Daoy (cell line): Measurements from ENCODE around the gene CCDC68. TPM values are rescaled to one million over a fixed set of nuclear protein-coding genes. Genes with fewer than 3 reads are reported as not detected.
"Not testable (repeated sequence)": the region's sequence is repeated elsewhere in the genome, so short reads cannot be mapped to it uniquely, and the experiment has no call there.

Experiments
- DNase-seq: peaks from one replicate; pipeline ENCODE4 v3.0.0-alpha.2; 2015; ENCODE audit warnings: low read depth
- total RNA-seq: library from RNA; depleted of rRNA; stranded (reverse); fragments of >200 nt; shearing (Covaris generic); gene quantifications from 2 replicates; pipeline ENCODE4 v1.2.3, GENCODE V29; 2014; rRNA removed

CCDC68 gene
- total RNA-seq, 1 experiment from 2014 or later = 3.5 TPM

- no peak for DNase-seq
These were observed 82.2 kb downstream of the CCDC68 start for GRCh38 chr18:54877076-54877475.

GRCh38 chr18:54875063-54875462 is 84.2 kb downstream of the CCDC68 start:
- no peak for DNase-seq

- DNase-seq = no peak
These were observed 85.4 kb downstream of the CCDC68 start for GRCh38 chr18:54873884-54874255.

GRCh38 chr18:54872681-54873080 is 86.6 kb downstream of the CCDC68 start:
- no peak for DNase-seq

GRCh38 chr18:54871231-54871630 is 88.0 kb downstream of the CCDC68 start:
- DNase-seq = no peak

GRCh38 chr18:54867131-54867530 is 92.1 kb downstream of the CCDC68 start:
- DNase-seq = no peak

- no peak for DNase-seq
These were observed 98.3 kb downstream of the CCDC68 start for GRCh38 chr18:54860941-54861340.

- DNase-seq = no peak
These were observed 99.4 kb downstream of the CCDC68 start for GRCh38 chr18:54859667-54860421.

- DNase-seq = no peak
These were observed 101.8 kb downstream of the CCDC68 start for GRCh38 chr18:54857499-54857898.

- DNase-seq = no peak
These were observed 103.1 kb downstream of the CCDC68 start for GRCh38 chr18:54856105-54856646.

GRCh38 chr18:54855050-54855449 is 104.2 kb downstream of the CCDC68 start:
- not testable (repeated sequence) for DNase-seq

- DNase-seq = no peak
These were observed 106.2 kb downstream of the CCDC68 start for GRCh38 chr18:54852780-54853675.

Other genes with a start within 250 kb of the CCDC68 start
- 0.77 and 1.1 TPM in 2 replicates for gene RAB27B, start 131.0 kb downstream of the CCDC68 start, total RNA-seq